Endothelial cell (in vitro differentiated cells): ENCODE data around the gene MICU2. TPM values are rescaled to one million over a fixed set of nuclear protein-coding genes. Genes with fewer than 3 reads are reported as not detected.

Experiments
- DNase-seq: peaks from one replicate; pipeline ENCODE4 v3.0.0; 2021; ENCODE audit warnings: low spot score
- H3K27ac Mint-ChIP-seq: one replicate; pipeline ENCODE4 v1.8.0; 2021; ENCODE audit warnings: mixed read lengths, inconsistent platforms; ENCODE audit not compliant: unreplicated experiment
- H3K27me3 Mint-ChIP-seq: one replicate; pipeline ENCODE4 v1.8.0; 2021; ENCODE audit warnings: mild to moderate bottlenecking, moderate library complexity, mixed read lengths, inconsistent platforms; ENCODE audit not compliant: unreplicated experiment
- H3K36me3 Mint-ChIP-seq: one replicate; pipeline ENCODE4 v1.8.0; 2021; ENCODE audit warnings: mild to moderate bottlenecking, low read depth, mixed read lengths, inconsistent platforms; ENCODE audit not compliant: unreplicated experiment
- H3K4me1 Mint-ChIP-seq: one replicate; pipeline ENCODE4 v1.8.0; 2021; ENCODE audit warnings: mild to moderate bottlenecking, mixed read lengths, inconsistent platforms; ENCODE audit not compliant: unreplicated experiment
- H3K4me3 Mint-ChIP-seq: one replicate; pipeline ENCODE4 v1.8.0; 2021; ENCODE audit warnings: mild to moderate bottlenecking, mixed read lengths, inconsistent platforms; ENCODE audit not compliant: unreplicated experiment
- H3K9me3 Mint-ChIP-seq: one replicate; pipeline ENCODE4 v1.8.0; 2021; ENCODE audit warnings: mixed read lengths, inconsistent platforms; ENCODE audit not compliant: unreplicated experiment
- CTCF ChIP-seq: fragments of 200-600 bp; sonication (generic); IDR thresholded peaks from one replicate; pipeline ENCODE4 v1.5.0; 2021; ENCODE audit warnings: antibody characterized with exemption; ENCODE audit not compliant: unreplicated experiment
- total RNA-seq: library from RNA; stranded (reverse); fragmentation: NEBNext Ultra II Directional; extraction: Animal tissue kit (Norgen Biotek cat#: 25700); gene quantifications from one replicate; pipeline ENCODE4 v1.2.1, GENCODE V29; 2021; ENCODE audit not compliant: unreplicated experiment

Gene MICU2
- total RNA-seq, 1 donor from 2014 or later, result 22.3 TPM

- H3K4me3 Mint-ChIP-seq, result no peak overlapping the region
- H3K4me1 Mint-ChIP-seq, result peaks cover 17% of the 10 kb centered on the region
- no peak overlapping the region for H3K27ac Mint-ChIP-seq
- DNase-seq, result no peak
- peaks cover 10% of the 10 kb centered on the region for H3K36me3 Mint-ChIP-seq
- H3K27me3 Mint-ChIP-seq, result no peaks in the 10 kb centered on the region
- TF ChIP-seq CTCF, result no peak
- H3K9me3 Mint-ChIP-seq, result no peaks in the 10 kb centered on the region
These were observed 160.8 kb downstream of the MICU2 start for GRCh38 chr13:21443171-21443570.

Other genes starting within 250 kb of the MICU2 start
- gene ZDHHC20, start 144.9 kb downstream of the MICU2 start, total RNA-seq, result 72.5 TPM
- 0.90 TPM for gene FGF9, start 66.9 kb upstream of the MICU2 start, total RNA-seq